Activated CD8-positive, alpha-beta memory T cell treated with anti-CD3 and anti-CD28 coated beads, Interleukin-2, amount 50 U/mL, for 1 hour (primary cell): Measurements from ENCODE around the gene CRKL.

Experiments
- DNase-seq: peaks from one replicate; pipeline ENCODE4 v3.0.0-alpha.2; 2020; ENCODE audit errors: extremely low read depth

CRKL gene

GRCh38 chr22:20982563-20982882, 65.3 kb downstream of the CRKL start:
- no peak for DNase-seq

GRCh38 chr22:20983081-20983771, 66.0 kb downstream of the CRKL start:
- no peak for DNase-seq

- DNase-seq = no peak
Measured at GRCh38 chr22:20985720-20986119, 68.5 kb downstream of the CRKL start.

GRCh38 chr22:20986365-20986764, 69.2 kb downstream of the CRKL start:
- DNase-seq = no peak

- no peak for DNase-seq
Measured at GRCh38 chr22:20987375-20987774, 70.2 kb downstream of the CRKL start.

GRCh38 chr22:20988573-20989322, 71.5 kb downstream of the CRKL start:
- no peak for DNase-seq

- DNase-seq = no peak
Measured at GRCh38 chr22:20989323-20990138, 72.3 kb downstream of the CRKL start.

- DNase-seq = no peak
Measured at GRCh38 chr22:20990184-20991180, 73.3 kb downstream of the CRKL start.

GRCh38 chr22:20991252-20992055, 74.2 kb downstream of the CRKL start:
- no peak for DNase-seq

- no peak for DNase-seq
Measured at GRCh38 chr22:20992056-20992442, 74.8 kb downstream of the CRKL start.

- no peak for DNase-seq
Measured at GRCh38 chr22:20992456-20993303, 75.5 kb downstream of the CRKL start.

GRCh38 chr22:20993304-20994127, 76.3 kb downstream of the CRKL start:
- no peak for DNase-seq

GRCh38 chr22:20994128-20994901, 77.1 kb downstream of the CRKL start:
- no peak for DNase-seq

GRCh38 chr22:20994902-20995241, 77.7 kb downstream of the CRKL start:
- DNase-seq = no peak

GRCh38 chr22:20995329-20996030, 78.3 kb downstream of the CRKL start:
- no peak for DNase-seq

- DNase-seq = no peak
Measured at GRCh38 chr22:20996031-20996410, 78.8 kb downstream of the CRKL start.
